HG02981 (cell line): ENCODE data around the gene CLIP3.
"Not testable (repeated sequence)": the region's sequence is repeated elsewhere in the genome, so short reads cannot be mapped to it uniquely, and the experiment has no call there.

Experiments used
- ATAC-seq: cut with Tn5 transposase; IDR thresholded peaks from one replicate; pipeline ENCODE4 v1.9.1; 2021; ENCODE audit warnings: mild to moderate bottlenecking, moderate library complexity; ENCODE audit not compliant: unreplicated experiment

CLIP3 gene

DNA sequence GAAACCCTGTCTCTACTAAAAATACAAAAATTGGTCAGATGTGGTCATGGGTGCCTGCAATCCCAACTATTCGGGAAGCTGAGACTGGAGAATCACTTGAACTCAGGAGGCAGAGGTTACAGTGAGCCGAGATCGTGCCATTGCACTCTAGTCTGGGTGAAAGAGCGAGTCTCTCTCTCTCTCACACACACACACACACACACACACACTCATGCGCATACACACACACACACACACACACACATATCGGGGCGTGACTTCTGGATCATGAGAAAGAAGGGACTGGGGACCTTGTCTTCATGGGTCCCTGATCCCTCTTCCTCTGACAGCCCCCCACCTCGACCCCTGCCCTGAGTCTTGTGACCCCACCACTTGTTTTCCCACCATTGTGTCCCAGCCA is 49.5 kb downstream of the CLIP3 start:
- no peak for ATAC-seq

GRCh38 chr19:35980997-35981396 is 51.7 kb downstream of the CLIP3 start:
- not testable (repeated sequence) for ATAC-seq

DNA sequence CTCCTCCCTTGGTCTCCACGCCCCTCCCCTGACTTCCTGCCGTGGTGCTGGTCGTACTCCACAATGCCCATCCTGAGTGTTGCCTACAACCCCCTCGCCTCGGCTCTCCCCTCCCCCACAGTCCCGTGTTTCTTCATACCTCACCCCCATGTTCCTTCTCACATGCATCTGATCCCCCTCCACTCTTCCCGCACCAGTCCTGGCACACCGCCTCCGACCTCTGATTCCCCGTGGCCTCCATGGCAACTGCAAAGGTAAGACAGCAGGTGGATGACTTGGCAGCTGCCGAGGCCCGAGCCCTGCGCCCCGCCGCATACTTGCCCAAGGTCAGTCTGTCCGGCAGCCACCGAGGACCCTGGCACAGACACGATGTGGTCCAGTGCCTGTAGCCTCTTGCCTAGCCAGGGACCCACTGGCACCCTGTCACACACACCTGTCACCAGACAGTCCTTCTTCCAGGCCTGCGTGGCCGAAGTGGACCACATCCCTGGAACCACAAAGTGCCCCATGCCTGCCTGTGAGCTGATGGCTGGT is 53.8 kb downstream of the CLIP3 start:
- ATAC-seq = no peak

DNA sequence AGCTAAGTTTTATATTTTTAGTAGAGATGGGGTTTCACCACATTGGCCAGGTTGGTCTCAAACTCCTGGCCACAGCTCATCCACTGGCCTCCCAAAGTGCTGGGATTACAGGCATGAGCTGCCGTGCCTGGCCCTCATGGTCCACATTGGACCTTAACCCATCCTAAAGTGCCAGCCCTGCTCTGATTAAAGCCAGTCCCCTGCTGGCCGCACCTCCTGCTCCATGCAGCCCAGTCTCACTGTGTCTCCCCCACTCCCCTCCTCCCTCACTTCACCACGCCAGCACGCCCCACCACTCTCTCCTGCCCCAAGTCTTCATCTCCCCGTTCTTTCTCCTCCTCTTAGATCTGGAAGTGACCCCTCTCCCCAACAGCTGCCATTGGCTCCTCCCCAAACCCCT is 54.4 kb downstream of the CLIP3 start:
- no peak for ATAC-seq

DNA sequence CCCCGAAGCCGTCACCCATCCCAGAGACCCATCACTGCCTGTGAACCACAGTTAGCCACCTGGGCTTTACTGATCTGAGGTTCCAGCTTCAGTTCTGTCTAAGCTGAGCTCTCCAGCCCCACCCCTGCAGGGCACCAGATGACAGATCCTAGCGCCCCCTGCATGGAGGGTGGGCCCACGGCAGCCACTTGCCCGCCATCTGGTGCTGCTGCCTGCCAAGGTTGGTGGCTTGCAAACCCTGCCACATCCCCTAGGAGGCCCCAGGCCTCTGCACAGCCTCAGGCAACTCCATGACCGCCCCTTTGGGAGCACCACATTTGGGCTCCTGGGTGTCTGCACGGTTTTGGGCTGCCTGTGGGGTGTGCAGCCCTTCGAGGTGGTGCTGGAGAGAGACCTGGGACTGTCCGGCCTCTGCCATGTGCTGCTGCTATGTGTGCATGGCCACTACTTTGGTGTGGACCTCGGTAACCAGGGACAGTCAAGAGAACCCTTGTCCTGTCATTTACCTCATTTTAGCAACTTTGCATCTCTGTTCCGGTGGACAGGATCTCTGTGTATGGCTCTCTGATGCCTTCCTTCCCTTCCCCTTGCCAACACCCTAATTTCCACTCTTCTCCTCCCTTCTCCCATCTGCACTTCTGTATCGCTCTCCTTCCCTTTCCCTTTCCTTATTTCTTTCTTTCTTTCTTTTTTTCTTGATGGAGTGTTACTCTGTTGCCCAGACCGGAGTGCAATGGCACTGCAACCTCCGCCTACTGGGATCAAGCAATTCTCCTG is 55.0 kb downstream of the CLIP3 start:
- ATAC-seq = no peak

GRCh38 chr19:35975608-35976214 is 57.0 kb downstream of the CLIP3 start:
- no peak for ATAC-seq

DNA sequence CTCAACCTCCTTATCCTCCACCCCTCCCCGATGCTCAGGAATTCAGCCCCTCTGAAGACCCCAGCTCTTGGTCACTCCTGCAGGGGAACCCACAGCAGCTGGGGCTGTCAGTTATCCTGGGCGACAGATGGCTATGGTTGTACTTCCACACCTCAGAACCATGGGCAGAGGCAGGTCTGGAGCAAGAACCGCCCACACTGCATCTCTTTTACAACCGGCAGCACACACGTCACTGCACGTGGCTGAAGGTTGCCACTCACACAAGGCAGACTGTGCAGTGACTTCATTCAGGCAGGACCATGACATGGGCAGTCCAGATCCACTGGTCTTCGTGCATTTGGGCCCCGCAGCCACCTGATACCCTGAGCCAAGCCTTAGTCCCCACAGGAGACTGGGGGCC is 59.2 kb downstream of the CLIP3 start:
- ATAC-seq = no peak

DNA sequence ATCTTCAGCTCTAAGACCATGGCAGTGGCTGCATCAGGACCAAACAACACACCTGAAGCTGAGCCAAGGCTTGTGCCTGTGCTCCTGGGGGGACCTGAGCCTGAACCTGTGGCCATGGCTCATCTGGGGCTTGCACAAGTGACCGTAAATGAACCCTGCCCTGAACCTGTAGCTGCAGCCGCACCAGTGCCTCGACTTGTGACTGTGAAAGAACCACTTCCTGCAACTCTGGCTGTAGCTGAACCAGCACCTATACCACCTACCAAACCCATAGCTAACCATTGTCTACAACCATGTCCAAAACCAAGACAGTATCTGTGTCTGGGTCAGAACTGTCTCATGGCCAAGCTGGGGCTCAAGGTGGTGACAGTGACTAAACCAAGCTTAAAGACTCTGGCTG is 65.9 kb downstream of the CLIP3 start:
- ATAC-seq = no peak
